ENCODE measurements around the gene CTNND2. TPM values are rescaled to one million over a fixed set of nuclear protein-coding genes. Genes with fewer than 3 reads are reported as not detected.

The CTNND2 gene
- total and polyA plus RNA-seq, 2 donors (not counting 1 experiment from before 2014, with no cell fraction given): not detected

- no peaks in the 10 kb centered on the region for H3K79me2 ChIP-seq (ENCODE audit: control insufficient read depth, insufficient read depth, low read length)
- DNase-seq (no peak), ATAC-seq (ENCODE audit: low read depth) (no peak)
- intact Hi-C loops (cut with micrococcal nuclease): no loop called here
- H3K4me3 ChIP-seq (ENCODE audit: control extremely low read depth in 1 of 5, extremely low read depth in 1 of 5, insufficient read depth in 1 of 5, low read depth in 2 of 5, low read length in 4 of 5): no peak overlapping the region
- no peak overlapping the region for H3K4me2 ChIP-seq (replicated peaks; ENCODE audit: low read depth, low read length, poor library complexity, severe bottlenecking)
- CTCF ChIA-PET: no interaction called here
- H3K4me1 ChIP-seq (ENCODE audit: control insufficient read depth in 2 of 2, insufficient read depth in 2 of 2, low read length in 2 of 2): no peaks in the 10 kb centered on the region
- Mint-ChIP-seq H3K4me3 (peak overlapping the region; percentile 29), H3K9me3 (ENCODE audit: insufficient read depth) (no peaks in the 10 kb centered on the region), H3K4me1 (peaks cover 7% of the 10 kb centered on the region), H3K27ac (no peak overlapping the region), H3K27me3 (peaks cover 32% of the 10 kb centered on the region)
- H3K9ac ChIP-seq (ENCODE audit: low read length): no peak overlapping the region
- peaks cover 0 to 25% (median 10%) of the 10 kb centered on the region in 4 experiments for H3K27me3 ChIP-seq (replicated peaks in 1 of 4; ENCODE audit: control extremely low read depth in 1 of 4, control insufficient read depth in 3 of 4, insufficient read depth in 4 of 4, low read length in 3 of 4)
- no peaks in the 10 kb centered on the region for H3K36me3 ChIP-seq (replicated peaks in 1 of 2; ENCODE audit: control extremely low read depth in 1 of 2, control insufficient read depth in 1 of 2, extremely low read depth in 1 of 2, insufficient read depth in 2 of 2, low read length in 1 of 2)
- no peak overlapping the region for H2AFZ ChIP-seq (ENCODE audit: insufficient read depth, low read depth, low read length, poor library complexity, severe bottlenecking)
- H3K9me3 ChIP-seq (ENCODE audit: control extremely low read depth in 1 of 3, control insufficient read depth in 2 of 3, insufficient read depth in 1 of 3, low read length in 2 of 3): no peaks in the 10 kb centered on the region
- POLR2A ChIA-PET: no interaction called here
- 10% methylated on average over 95 of the region's 96 CpGs for WGBS (ENCODE audit: insufficient coverage)
- TF ChIP-seq CTCF (IDR thresholded peaks at IDR 0.05) (no peak), EZH2 (IDR thresholded peaks at IDR 0.05; ENCODE audit: borderline replicate concordance, insufficient read depth, low read depth, low read length, poor library complexity, severe bottlenecking) (no peak)
- H3K27ac ChIP-seq (ENCODE audit: low read length in 2 of 2): no peak overlapping the region
- no peaks in the 10 kb centered on the region for H4K20me1 ChIP-seq (ENCODE audit: control insufficient read depth, insufficient read depth, low read length, poor library complexity, severe bottlenecking)
These were observed 519.6 kb downstream of the CTNND2 start for GRCh38 chr5:11384441-11385250.

GRCh38 chr5:11383506-11384095 is 520.6 kb downstream of the CTNND2 start:
- H4K20me1 ChIP-seq (ENCODE audit: control insufficient read depth, insufficient read depth, low read length, poor library complexity, severe bottlenecking): no peaks in the 10 kb centered on the region
- no peak overlapping the region for H3K27ac ChIP-seq (ENCODE audit: low read length in 2 of 2)
- H3K27me3 ChIP-seq (replicated peaks in 1 of 4; ENCODE audit: control extremely low read depth in 1 of 4, control insufficient read depth in 3 of 4, insufficient read depth in 4 of 4, low read length in 3 of 4): peaks cover 0 to 25% (median 10%) of the 10 kb centered on the region in 4 experiments
- Mint-ChIP-seq H3K4me3 (no peak overlapping the region), H3K27ac (no peak overlapping the region), H3K4me1 (peaks cover 7% of the 10 kb centered on the region), H3K9me3 (ENCODE audit: insufficient read depth) (no peaks in the 10 kb centered on the region), H3K27me3 (peaks cover 35% of the 10 kb centered on the region)
- H3K79me2 ChIP-seq (ENCODE audit: control insufficient read depth, insufficient read depth, low read length): no peaks in the 10 kb centered on the region
- intact Hi-C loops (cut with micrococcal nuclease): no loop called here
- ATAC-seq (ENCODE audit: low read depth) (no peak), DNase-seq (no peak)
- TF ChIP-seq EZH2 (IDR thresholded peaks at IDR 0.05; ENCODE audit: borderline replicate concordance, insufficient read depth, low read depth, low read length, poor library complexity, severe bottlenecking) (no peak), CTCF (IDR thresholded peaks at IDR 0.05) (no peak)
- no peaks in the 10 kb centered on the region for H3K9me3 ChIP-seq (ENCODE audit: control extremely low read depth in 1 of 3, control insufficient read depth in 2 of 3, insufficient read depth in 1 of 3, low read length in 2 of 3)
- H3K9ac ChIP-seq (ENCODE audit: low read length): no peak overlapping the region
- WGBS (ENCODE audit: insufficient coverage): 40% methylated on average over 1 of the region's 7 CpGs
- no peaks in the 10 kb centered on the region for H3K36me3 ChIP-seq (replicated peaks in 1 of 2; ENCODE audit: control extremely low read depth in 1 of 2, control insufficient read depth in 1 of 2, extremely low read depth in 1 of 2, insufficient read depth in 2 of 2, low read length in 1 of 2)
- H2AFZ ChIP-seq (ENCODE audit: insufficient read depth, low read depth, low read length, poor library complexity, severe bottlenecking): no peak overlapping the region
- no peaks in the 10 kb centered on the region for H3K4me1 ChIP-seq (ENCODE audit: control insufficient read depth in 2 of 2, insufficient read depth in 2 of 2, low read length in 2 of 2)
- POLR2A ChIA-PET: no interaction called here
- CTCF ChIA-PET: no interaction called here
- no peak overlapping the region for H3K4me2 ChIP-seq (replicated peaks; ENCODE audit: low read depth, low read length, poor library complexity, severe bottlenecking)
- no peak overlapping the region for H3K4me3 ChIP-seq (ENCODE audit: control extremely low read depth in 1 of 5, extremely low read depth in 1 of 5, insufficient read depth in 1 of 5, low read depth in 2 of 5, low read length in 4 of 5)
